Activated T-helper 17 cell treated with anti-CD3 and anti-CD28 coated beads, Interleukin-2, amount 50 U/mL, for 72 hours (primary cell): Measurements from ENCODE around the gene CAV2. TPM values are rescaled to one million over a fixed set of nuclear protein-coding genes. Genes with fewer than 3 reads are reported as not detected.

Source experiments
- ATAC-seq: fragments of 150-1000 bp; cut with Tn5 transposase; replicated peaks from 2 replicates; pipeline ENCODE4 v1.10.0; 2021; ENCODE audit warnings: mild to moderate bottlenecking, moderate library complexity
- H3K27ac Mint-ChIP-seq: one replicate; pipeline ENCODE4 v1.8.0; 2022; ENCODE audit warnings: mixed read lengths
- H3K27me3 Mint-ChIP-seq: one replicate; pipeline ENCODE4 v1.8.0; 2022; ENCODE audit warnings: mixed read lengths
- H3K36me3 Mint-ChIP-seq: one replicate; pipeline ENCODE4 v1.8.0; 2022; ENCODE audit warnings: low read depth, mild to moderate bottlenecking, mixed read lengths
- H3K4me1 Mint-ChIP-seq: one replicate; pipeline ENCODE4 v1.8.0; 2022; ENCODE audit warnings: mixed read lengths
- H3K4me3 Mint-ChIP-seq: one replicate; pipeline ENCODE4 v1.8.0; 2022; ENCODE audit warnings: mild to moderate bottlenecking, mixed read lengths
- H3K9me3 Mint-ChIP-seq: one replicate; pipeline ENCODE4 v1.8.0; 2022; ENCODE audit warnings: mixed read lengths
- total RNA-seq, 2 donors: library from RNA; stranded (reverse); gene quantifications; one replicate each; pipeline ENCODE4 v1.2.3, GENCODE V29; 2022

CAV2 gene
- under 1 TPM in 1 of 2 donors, not detected in 1; 0.42 TPM for total RNA-seq

- no peak within 1 kb of the TSS for H3K27ac Mint-ChIP-seq
- peak; percentile 33 for ATAC-seq
- peaks cover 40% of the 10 kb centered on the region for H3K27me3 Mint-ChIP-seq
- H3K9me3 Mint-ChIP-seq, result no peaks in the 10 kb centered on the region
- peaks cover 9% of the 10 kb centered on the region for H3K4me1 Mint-ChIP-seq
- H3K4me3 Mint-ChIP-seq, result peak within 1 kb of the TSS; percentile 74
- no peaks in the 10 kb centered on the region for H3K36me3 Mint-ChIP-seq
Observed at GRCh38 chr7:116499168-116500077, at the start of gene CAV2. CAV2 (plus strand) TSS chr7:116499738; CDS start chr7:116499782, 44 bp downstream.

GRCh38 chr7:116449950-116450349 is 49.6 kb upstream of the CAV2 start:
- Mint-ChIP-seq H3K4me3 (no peak overlapping the region), H3K9me3 (no peaks in the 10 kb centered on the region), H3K27me3 (peaks cover 16% of the 10 kb centered on the region), H3K4me1 (no peaks in the 10 kb centered on the region), H3K36me3 (no peaks in the 10 kb centered on the region), H3K27ac (no peak overlapping the region)
- no peak for ATAC-seq

DNA sequence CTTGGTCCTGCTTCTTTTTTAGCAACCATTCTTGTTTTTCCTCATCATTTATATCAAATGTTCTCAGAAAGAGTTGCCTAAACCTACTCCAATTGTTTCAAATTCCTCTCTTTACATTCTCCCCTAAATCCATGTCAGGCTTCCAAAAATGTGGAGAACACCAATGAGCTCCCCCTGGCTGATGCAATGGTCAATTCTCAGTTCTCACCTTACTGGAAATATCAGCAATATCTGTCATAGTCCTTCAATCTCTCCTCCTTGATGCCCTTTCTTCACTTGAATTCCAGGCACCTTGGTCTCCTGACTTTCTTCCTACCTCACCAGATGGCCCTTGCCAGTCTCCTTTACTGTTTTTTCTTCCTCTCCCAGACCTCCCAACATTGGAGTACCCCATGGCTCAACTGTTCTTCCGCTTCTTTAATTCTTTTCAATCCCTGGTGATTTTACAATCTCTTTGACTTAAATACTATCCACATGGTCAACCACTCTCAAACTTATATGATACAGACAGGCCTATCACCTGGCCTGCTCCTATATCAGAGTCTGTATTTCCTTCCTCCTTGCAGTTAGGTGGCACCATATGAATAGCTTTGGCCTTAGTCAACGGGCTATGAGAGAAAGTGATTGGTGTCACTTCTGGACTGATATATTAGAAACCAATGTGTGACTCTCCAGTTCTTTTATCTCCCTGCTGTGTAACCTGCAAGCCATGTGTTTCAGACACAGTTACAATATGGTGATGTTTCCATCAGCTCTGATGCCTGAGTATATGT is 47.4 kb upstream of the CAV2 start:
- no peaks in the 10 kb centered on the region for H3K4me1 Mint-ChIP-seq
- H3K4me3 Mint-ChIP-seq, result no peak overlapping the region
- H3K36me3 Mint-ChIP-seq, result no peaks in the 10 kb centered on the region
- no peaks in the 10 kb centered on the region for H3K9me3 Mint-ChIP-seq
- H3K27me3 Mint-ChIP-seq, result peaks cover 24% of the 10 kb centered on the region
- no peak overlapping the region for H3K27ac Mint-ChIP-seq
- no peak for ATAC-seq

GRCh38 chr7:116454377-116454776 is 45.2 kb upstream of the CAV2 start:
- ATAC-seq, result no peak
- Mint-ChIP-seq H3K4me1 (no peaks in the 10 kb centered on the region), H3K9me3 (no peaks in the 10 kb centered on the region), H3K27me3 (peaks cover 21% of the 10 kb centered on the region), H3K4me3 (no peak overlapping the region), H3K27ac (no peak overlapping the region), H3K36me3 (no peaks in the 10 kb centered on the region)

GRCh38 chr7:116455009-116455408 is 44.5 kb upstream of the CAV2 start:
- Mint-ChIP-seq H3K4me1 (no peaks in the 10 kb centered on the region), H3K36me3 (no peaks in the 10 kb centered on the region), H3K9me3 (no peaks in the 10 kb centered on the region), H3K27me3 (peaks cover 18% of the 10 kb centered on the region), H3K27ac (no peak overlapping the region), H3K4me3 (no peak overlapping the region)
- no peak for ATAC-seq

GRCh38 chr7:116455499-116455898 is 44.0 kb upstream of the CAV2 start:
- ATAC-seq, result no peak
- H3K27me3 Mint-ChIP-seq, result peaks cover 14% of the 10 kb centered on the region
- no peaks in the 10 kb centered on the region for H3K36me3 Mint-ChIP-seq
- no peaks in the 10 kb centered on the region for H3K4me1 Mint-ChIP-seq
- no peak overlapping the region for H3K4me3 Mint-ChIP-seq
- no peaks in the 10 kb centered on the region for H3K9me3 Mint-ChIP-seq
- no peak overlapping the region for H3K27ac Mint-ChIP-seq

- Mint-ChIP-seq H3K9me3 (no peaks in the 10 kb centered on the region), H3K4me1 (no peaks in the 10 kb centered on the region), H3K27me3 (peaks cover 19% of the 10 kb centered on the region), H3K36me3 (no peaks in the 10 kb centered on the region), H3K4me3 (no peak overlapping the region), H3K27ac (no peak overlapping the region)
- ATAC-seq, result no peak
Observed at GRCh38 chr7:116461500-116461899, 38.0 kb upstream of the CAV2 start.

DNA sequence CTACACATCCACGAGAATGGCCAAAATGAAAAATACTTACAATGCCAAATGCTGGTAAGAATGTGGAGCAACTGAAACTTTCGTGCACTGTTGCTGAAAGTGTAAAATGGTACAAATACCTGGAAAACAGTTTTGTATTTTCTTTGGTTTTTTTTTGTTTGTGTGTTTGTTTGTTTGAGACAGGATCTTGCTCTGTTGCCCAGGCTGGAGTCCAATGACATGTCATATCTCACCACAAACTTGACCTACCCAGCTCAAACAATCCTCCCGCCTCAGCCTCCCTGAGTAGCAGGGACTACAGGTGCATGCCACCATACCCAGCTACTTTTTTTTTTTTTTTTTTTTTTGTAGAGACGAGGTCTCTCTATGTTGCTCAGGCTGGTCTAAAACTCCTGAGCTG is 35.6 kb upstream of the CAV2 start:
- H3K36me3 Mint-ChIP-seq, result no peaks in the 10 kb centered on the region
- no peak overlapping the region for H3K4me3 Mint-ChIP-seq
- no peak for ATAC-seq
- no peak overlapping the region for H3K27ac Mint-ChIP-seq
- H3K27me3 Mint-ChIP-seq, result peaks cover 10% of the 10 kb centered on the region
- H3K9me3 Mint-ChIP-seq, result no peaks in the 10 kb centered on the region
- no peaks in the 10 kb centered on the region for H3K4me1 Mint-ChIP-seq

GRCh38 chr7:116464375-116464774 is 35.2 kb upstream of the CAV2 start:
- no peaks in the 10 kb centered on the region for H3K4me1 Mint-ChIP-seq
- H3K27ac Mint-ChIP-seq, result no peak overlapping the region
- H3K9me3 Mint-ChIP-seq, result no peaks in the 10 kb centered on the region
- ATAC-seq, result no peak
- H3K27me3 Mint-ChIP-seq, result peaks cover 10% of the 10 kb centered on the region
- no peaks in the 10 kb centered on the region for H3K36me3 Mint-ChIP-seq
- no peak overlapping the region for H3K4me3 Mint-ChIP-seq

DNA sequence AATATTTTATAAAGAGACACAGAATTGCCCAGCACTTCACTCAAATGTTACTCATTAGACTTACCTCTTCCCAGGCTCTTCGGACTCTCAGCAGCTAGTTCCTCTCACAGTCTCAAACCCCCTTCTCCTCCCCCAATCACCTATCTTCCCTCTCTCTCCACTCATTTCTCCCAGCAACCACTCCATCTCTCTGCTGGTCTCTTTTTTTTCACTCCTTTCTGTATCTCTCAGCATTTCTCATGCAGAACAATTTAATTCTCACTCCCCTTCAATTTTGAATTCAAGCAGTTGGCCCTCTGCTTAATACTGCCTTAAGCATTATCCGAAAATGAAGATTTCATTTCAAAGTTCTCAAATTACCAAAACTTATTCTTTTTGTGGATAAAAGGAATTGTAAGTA is 34.4 kb upstream of the CAV2 start:
- H3K36me3 Mint-ChIP-seq, result no peaks in the 10 kb centered on the region

GRCh38 chr7:116468534-116468933 is 31.0 kb upstream of the CAV2 start:
- ATAC-seq, result no peak
- H3K4me1 Mint-ChIP-seq, result no peaks in the 10 kb centered on the region

More for the DNA sequence above, 34.4 kb upstream of the CAV2 start:
- Mint-ChIP-seq H3K27me3 (peaks cover 14% of the 10 kb centered on the region), H3K4me1 (no peaks in the 10 kb centered on the region), H3K4me3 (no peak overlapping the region), H3K27ac (no peak overlapping the region), H3K9me3 (no peaks in the 10 kb centered on the region)
- ATAC-seq, result no peak

GRCh38 chr7:116477625-116478024 is 21.9 kb upstream of the CAV2 start:
- no peak overlapping the region for H3K27ac Mint-ChIP-seq
- no peak overlapping the region for H3K4me3 Mint-ChIP-seq
- no peak for ATAC-seq
- H3K9me3 Mint-ChIP-seq, result peaks cover 4% of the 10 kb centered on the region
- peaks cover 16% of the 10 kb centered on the region for H3K27me3 Mint-ChIP-seq
- no peaks in the 10 kb centered on the region for H3K36me3 Mint-ChIP-seq
- no peaks in the 10 kb centered on the region for H3K4me1 Mint-ChIP-seq

More at GRCh38 chr7:116468534-116468933, 31.0 kb upstream of the CAV2 start:
- H3K36me3 Mint-ChIP-seq, result no peaks in the 10 kb centered on the region
- no peak overlapping the region for H3K27ac Mint-ChIP-seq
- H3K27me3 Mint-ChIP-seq, result peaks cover 23% of the 10 kb centered on the region
- no peak overlapping the region for H3K4me3 Mint-ChIP-seq
- H3K9me3 Mint-ChIP-seq, result no peaks in the 10 kb centered on the region

- Mint-ChIP-seq H3K27me3 (peaks cover 17% of the 10 kb centered on the region), H3K4me1 (no peaks in the 10 kb centered on the region), H3K27ac (no peak overlapping the region), H3K36me3 (no peaks in the 10 kb centered on the region), H3K4me3 (no peak overlapping the region), H3K9me3 (peaks cover 4% of the 10 kb centered on the region)
- ATAC-seq, result peak; percentile 60
Observed at GRCh38 chr7:116478834-116479233, 20.7 kb upstream of the CAV2 start.

- Mint-ChIP-seq H3K36me3 (no peaks in the 10 kb centered on the region), H3K27ac (no peak overlapping the region), H3K27me3 (peaks cover 24% of the 10 kb centered on the region), H3K4me3 (no peak overlapping the region), H3K4me1 (no peaks in the 10 kb centered on the region), H3K9me3 (no peaks in the 10 kb centered on the region)
- ATAC-seq, result no peak
Observed at GRCh38 chr7:116483271-116483942, 16.1 kb upstream of the CAV2 start.
